ENCODE data around the gene SCCPDH.
A peak's percentile ranks its signal among the peaks of the same experiment; 100 is the strongest.
"Not testable (repeated sequence)": the region's sequence is repeated elsewhere in the genome, so short reads cannot be mapped to it uniquely, and the experiment has no call there.

Gene SCCPDH, protein sequence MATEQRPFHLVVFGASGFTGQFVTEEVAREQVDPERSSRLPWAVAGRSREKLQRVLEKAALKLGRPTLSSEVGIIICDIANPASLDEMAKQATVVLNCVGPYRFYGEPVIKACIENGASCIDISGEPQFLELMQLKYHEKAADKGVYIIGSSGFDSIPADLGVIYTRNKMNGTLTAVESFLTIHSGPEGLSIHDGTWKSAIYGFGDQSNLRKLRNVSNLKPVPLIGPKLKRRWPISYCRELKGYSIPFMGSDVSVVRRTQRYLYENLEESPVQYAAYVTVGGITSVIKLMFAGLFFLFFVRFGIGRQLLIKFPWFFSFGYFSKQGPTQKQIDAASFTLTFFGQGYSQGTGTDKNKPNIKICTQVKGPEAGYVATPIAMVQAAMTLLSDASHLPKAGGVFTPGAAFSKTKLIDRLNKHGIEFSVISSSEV

DNA sequence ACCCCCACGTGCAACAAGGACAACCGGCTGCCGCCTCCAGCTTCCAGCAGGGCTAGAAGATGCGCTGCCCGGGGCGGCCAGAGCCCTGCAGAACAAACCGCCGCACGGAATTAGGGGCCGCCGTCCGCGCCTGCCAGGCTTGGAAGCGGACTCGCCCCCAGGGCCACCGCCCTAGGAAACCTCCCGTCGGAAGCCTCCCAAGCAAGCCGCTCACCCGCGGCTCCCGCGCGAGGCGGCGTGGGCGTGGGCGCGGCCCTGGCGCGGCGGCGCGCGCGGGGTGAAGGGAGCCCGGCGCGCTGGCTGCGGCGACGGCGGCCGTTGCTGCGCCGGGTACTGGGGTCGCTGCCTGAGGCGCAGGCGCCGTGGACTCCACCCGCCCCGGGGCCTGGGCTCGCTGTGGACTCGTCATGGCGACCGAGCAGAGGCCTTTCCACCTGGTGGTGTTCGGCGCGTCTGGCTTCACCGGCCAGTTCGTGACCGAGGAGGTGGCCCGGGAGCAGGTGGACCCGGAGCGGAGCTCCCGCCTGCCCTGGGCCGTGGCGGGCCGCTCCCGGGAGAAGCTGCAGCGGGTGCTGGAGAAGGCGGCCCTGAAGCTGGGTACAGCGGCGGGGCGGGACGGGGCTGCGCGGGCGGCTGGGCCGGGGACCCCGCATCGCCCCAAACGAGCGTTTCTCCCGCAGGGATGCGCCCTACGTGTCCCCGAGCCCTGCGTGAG, at the start of gene SCCPDH:
TSS of gene SCCPDH (plus strand) at position 394 of the 715 bp plus-strand sequence. CDS start at position 408, 14 bp downstream.
- peak; percentile 80 for DNase-seq

GRCh38 chr1:246677842-246678241, 46.4 kb upstream of the SCCPDH start:
- no peak for DNase-seq

DNA sequence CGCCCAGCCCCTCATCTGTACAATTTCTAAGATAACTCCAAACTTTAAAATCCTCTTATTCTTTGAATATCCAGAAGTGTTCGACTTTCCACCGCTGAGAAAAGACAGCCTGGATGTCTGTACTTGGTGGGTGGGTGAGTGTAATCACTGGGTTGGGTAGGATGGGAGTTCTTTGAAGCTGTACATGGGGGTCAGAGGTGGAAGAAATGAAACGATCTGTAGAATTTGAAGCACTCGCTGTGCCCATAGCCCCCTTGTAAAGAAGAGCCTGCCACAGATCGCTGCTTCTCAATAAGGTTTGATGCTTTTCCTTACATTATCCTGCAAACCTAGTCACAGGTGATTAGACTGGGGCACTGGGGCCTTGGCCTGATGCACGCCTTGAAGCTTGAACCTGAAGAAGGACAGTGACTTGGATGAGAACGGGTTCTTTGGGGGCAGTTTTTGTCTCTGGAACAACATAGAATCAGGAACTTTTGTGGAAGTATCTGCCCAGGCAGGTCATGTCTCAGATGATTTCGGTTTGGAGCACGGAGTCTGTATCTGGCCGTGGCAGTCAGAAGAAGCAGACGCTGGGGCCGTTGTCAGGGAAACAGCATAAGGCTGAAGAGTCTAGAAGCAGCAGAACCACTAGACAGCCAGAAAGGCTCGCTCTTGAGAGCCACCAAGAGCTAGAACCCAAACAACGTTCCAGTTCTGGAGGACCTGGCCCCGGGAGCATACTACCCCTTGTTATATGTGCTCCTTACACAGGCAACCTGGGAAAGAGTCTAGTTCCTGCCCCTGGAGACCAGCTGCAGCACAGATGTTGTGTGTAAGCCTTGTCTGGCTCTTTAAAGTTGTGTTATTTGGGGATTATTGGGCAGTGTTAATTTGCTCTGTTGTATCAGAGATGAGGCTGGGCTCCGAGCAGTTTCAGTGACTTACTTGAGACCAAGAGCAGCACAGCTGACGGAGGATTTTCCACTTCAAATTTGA, 45.1 kb upstream of the SCCPDH start:
- no peak for DNase-seq

DNA sequence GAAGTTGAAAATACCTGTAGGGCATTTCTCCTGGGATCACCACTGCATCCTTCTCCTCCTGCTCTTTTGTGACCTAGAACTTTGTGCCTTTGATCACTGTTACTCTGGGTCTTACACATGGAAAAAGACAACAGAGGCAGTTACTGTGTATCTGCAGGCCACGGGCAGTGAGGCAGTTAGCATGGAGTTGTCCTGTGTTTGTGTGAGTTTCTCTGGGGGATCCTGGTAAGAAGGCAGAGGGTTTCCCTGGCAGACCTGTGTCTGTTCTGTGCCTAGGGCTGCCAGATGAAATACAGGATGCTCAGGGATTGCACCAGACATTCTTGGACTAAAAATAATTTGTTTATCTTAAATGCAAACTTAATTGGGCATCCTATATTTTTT, 44.4 kb upstream of the SCCPDH start:
- no peak for DNase-seq

DNA sequence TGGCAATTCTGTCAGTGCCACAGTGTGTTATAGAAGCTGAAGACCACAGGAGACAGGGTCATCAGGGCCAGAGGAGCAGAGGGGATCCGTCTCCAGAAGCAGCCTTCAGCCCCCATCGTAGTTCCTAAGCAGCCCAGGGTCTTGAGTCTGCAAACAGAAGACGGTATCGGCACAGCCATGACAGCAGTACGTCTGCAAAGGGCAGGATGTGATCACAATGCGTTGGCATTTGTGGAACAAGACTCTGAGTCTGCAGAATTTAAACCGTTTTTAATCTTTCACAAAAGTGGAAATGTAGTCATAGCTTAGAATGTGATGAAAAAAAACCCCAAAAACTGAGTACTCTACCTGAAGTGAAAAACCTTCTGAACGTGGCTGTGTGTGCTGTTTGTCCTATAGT, 44.0 kb upstream of the SCCPDH start:
- no peak for DNase-seq

- DNase-seq, result no peak
These were observed 43.5 kb upstream of the SCCPDH start for GRCh38 chr1:246680696-246681130.

DNA sequence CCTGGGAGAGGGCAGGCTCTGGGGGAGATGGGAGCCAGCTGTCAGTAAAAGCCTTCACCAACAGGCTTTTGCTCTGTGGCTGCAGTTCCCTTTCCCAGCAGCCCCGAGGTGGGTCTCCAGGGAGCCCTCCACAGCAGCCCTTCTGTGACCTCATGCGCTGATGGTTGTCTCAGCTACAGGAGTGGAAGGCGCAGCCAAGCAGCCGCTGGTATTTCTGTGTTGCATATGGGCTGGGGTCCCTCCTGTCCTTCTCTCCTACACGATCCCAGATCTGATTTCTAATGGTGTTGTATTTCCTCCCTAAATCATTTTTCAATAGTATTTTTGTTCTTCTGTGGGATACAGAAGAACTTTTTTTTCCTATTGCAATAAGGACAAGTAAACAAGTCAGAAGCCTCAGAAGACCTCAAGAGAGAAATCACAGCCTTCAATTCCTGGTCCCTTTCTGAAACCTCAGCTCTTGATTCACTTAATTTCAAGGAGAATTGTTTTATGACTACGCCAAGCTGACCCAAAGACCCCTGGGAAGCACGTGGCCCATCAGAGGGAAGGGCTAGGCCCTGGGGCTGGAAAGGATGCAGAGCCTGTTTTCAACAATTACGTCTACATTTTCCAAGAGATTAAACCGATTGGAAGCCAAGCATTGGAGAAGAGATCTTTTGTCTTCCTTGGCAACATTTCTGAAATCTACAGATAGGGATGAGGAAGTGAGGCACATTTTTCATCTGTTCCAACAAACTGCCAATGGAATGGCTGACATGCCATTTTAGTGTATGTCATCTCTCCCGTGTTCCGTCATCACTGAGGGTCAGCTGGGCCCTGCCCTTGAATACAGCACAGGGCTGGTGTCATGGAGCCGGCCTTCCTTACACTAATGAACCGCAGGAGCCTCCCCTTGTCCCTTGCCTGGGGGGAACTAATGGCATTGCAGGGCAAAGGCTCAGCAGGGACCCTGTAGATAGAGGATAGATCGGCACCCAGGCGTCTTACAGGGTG, 42.0 kb upstream of the SCCPDH start:
- DNase-seq, result peak; percentile 88

- no peak for DNase-seq
These were observed 40.7 kb upstream of the SCCPDH start for GRCh38 chr1:246683521-246683920.

DNA sequence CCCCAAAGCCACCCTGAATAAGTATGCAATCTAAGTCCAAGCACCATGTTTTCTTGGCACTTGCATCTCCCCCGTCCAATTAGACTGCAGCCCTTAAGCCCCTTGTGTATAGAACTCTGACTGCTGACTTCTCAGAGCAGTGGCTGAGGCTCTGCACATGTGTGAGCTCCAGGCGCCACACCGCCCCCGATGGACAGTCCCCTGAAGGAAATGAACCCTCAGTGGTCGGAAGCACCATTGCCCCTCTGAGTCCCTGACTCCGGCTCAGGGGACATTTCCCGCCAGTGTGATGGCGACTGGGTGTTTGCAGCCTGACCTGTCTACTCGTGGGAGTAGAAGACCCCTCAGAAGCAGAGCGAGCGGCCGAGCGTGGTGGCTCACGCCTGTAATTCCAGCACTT, 37.2 kb upstream of the SCCPDH start:
- no peak for DNase-seq

GRCh38 chr1:246689409-246690008, 34.7 kb upstream of the SCCPDH start:
- peak; percentile 89 for DNase-seq

- DNase-seq, result no peak
These were observed 34.1 kb upstream of the SCCPDH start for GRCh38 chr1:246690100-246690499.

DNA sequence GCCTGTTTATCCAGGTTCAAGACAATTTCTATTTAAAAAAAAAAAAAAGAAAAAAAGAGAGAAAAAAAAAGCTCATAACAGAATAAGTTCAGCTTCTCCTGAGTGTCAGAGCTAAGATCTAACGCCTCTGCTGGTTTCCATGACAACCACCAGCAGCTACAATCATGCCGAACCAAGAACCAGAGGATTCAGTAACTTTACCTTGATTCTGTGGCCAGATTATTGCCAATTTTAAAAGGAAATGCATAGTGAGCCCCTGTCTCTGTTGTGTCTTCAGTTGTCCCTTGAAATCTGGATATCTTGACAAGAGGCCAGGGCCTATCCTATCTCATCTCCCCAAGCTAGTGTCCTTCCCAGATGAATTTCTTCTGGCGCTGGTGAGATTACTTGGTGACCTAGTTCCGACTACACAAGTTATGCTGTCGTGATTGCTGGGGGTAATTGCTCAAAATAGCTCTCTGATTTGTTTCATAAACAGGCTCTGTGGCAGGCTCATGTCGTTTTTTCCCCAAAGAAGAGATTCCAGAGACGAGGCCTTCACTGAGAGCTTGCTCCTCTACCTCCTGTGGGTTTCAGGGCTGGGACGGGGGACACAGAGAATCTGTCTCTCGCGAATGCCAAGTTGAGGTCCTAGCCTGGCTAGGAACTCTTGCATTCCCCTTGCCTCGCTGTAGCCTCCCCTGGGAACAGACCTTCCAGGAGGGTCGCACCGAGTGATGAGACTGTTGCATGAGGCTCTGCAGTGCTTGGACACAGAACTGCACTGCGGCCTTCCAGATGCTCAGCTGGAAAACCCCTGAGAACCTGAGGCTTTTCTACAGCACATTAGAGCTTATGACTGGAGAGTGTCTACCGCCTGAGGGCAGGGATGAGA, 32.4 kb upstream of the SCCPDH start:
- DNase-seq, result no peak

GRCh38 chr1:246694213-246694895, 29.9 kb upstream of the SCCPDH start:
- DNase-seq, result not testable (repeated sequence)

DNA sequence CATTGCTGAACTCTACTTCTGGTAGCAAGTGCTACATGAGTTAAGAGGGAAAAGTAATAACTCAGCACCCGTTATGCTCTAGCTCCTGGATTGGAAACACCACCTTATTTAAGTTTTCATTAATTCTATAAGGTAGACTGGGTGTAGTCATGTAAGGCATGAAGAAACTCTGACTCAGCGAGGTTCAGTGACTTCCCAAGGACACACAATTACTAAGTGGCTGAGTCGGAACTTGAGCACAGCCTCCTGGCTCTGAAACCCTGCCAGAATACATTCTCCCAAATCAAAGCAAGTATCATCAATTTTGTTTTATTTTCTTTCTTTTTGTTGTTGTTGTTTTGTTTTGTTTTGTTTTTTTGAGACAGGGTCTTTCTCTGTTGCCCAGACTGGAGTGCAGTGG, 29.1 kb upstream of the SCCPDH start:
- DNase-seq, result no peak

DNA sequence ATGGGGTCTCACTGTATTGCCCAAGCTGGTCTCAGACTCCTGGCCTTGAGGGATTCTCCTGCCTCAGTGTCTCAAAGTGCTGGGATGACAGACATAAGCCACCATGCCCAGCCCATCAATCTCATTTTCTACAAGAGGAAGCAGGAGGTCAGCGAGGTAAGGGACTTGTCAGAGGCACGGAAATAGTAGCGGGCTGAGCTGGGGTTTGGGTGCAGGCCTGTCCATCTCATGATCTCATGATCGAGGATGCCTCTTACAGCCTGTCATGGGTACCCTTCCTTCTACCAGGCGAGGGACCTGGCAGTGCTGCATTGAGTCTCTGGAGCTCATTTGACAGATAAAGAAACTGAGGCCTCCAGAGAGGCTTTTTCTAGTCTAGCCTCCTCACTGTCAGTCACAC, 28.5 kb upstream of the SCCPDH start:
- DNase-seq, result no peak

GRCh38 chr1:246698466-246699094, 25.6 kb upstream of the SCCPDH start:
- DNase-seq, result no peak

DNA sequence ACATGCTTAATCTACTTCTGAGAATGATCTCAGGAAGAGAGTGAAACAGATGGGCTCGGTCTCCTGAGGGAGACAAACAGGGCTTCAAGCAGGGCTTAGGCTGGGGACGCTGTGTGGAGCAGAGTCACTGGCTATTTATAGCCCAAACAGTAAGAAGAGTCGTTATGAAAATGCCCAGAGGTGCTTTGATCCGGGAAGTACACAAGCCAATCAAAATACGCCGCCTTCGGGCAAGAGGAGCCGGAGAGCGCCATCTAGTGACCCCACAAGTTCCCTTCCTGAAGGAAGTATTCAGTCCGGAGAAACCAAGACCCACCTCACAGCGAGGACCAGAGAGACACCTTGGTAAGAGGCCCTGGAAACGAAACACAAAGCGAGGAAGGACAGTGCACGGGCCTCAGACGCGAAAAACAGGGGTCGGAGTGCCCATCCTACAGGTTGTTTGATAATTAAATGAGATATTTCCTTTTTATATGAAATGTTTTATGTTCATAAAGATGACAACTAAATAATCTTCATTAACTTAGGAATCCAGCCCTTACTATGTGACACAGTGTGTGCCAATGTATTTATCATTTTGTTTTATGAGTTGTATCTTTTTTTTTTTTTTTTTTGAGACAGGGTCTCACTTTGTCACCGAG, 25.0 kb upstream of the SCCPDH start:
- peak; percentile 96 for DNase-seq

- no peak for DNase-seq
These were observed 20.6 kb upstream of the SCCPDH start for GRCh38 chr1:246703581-246703980.

DNA sequence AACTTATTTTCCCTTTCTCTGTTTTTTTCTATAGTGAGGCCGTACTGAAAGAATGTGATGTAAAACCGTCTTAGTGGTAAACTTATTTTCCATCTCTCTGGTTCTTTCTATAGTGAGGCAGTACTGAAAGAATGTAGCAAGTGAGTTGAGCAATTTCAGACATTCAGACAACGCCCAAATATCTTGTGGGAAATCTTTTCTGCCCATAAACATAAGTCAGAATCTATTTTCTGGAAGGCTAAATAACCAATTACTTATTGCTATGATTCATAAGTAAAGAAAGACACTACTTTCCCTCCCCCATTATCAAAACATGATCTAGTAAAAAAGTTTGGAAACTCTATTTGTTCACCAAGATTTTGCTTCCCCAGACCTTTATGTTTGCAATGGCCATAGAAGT, 18.8 kb upstream of the SCCPDH start:
- DNase-seq, result no peak

Data from NCI-H1436 (cell line).